GM18951 (cell line): ENCODE measurements around the gene RAD21L1.

ENCODE experiments used
- POLR2A ChIP-seq: IDR thresholded peaks from 4 replicates; pipeline ENCODE4 v1.6.1; 2011; ENCODE audit warnings: mild to moderate bottlenecking; ENCODE audit not compliant: insufficient read length, insufficient read depth; ENCODE audit errors: extremely low read depth
- in situ Hi-C: fragments of 300-500 bp; cut with MboI; formaldehyde crosslinking; loops from one replicate; pipeline ENCODE4 v1.12.0; 2022; ENCODE audit warnings: low sequenced_read_pairs, mixed read lengths, inconsistent platforms; ENCODE audit not compliant: unreplicated experiment

Gene RAD21L1

GRCh38 chr20:1264727-1265126 lies 38.9 kb downstream of the RAD21L1 start:
- TF ChIP-seq POLR2A, result no peak
- in situ Hi-C loops, result no loop called here

GRCh38 chr20:1265226-1265915 lies 39.5 kb downstream of the RAD21L1 start:
- in situ Hi-C loops, result no loop called here
- TF ChIP-seq POLR2A, result no peak

GRCh38 chr20:1265916-1266166 lies 40.0 kb downstream of the RAD21L1 start:
- in situ Hi-C loops, result no loop called here
- no peak for TF ChIP-seq POLR2A

GRCh38 chr20:1266167-1266973 lies 40.5 kb downstream of the RAD21L1 start, which contains the start of gene SNPH:
Gene SNPH, plus strand, starts transcription at chr20:1266294. Its CDS starts 29,946 bp downstream, at chr20:1296240.
- TF ChIP-seq POLR2A, result no peak
- in situ Hi-C loops, result no loop called here

GRCh38 chr20:1267161-1267560 lies 41.3 kb downstream of the RAD21L1 start:
- TF ChIP-seq POLR2A, result no peak
- in situ Hi-C loops, result no loop called here

GRCh38 chr20:1267809-1268374 lies 42.0 kb downstream of the RAD21L1 start:
- TF ChIP-seq POLR2A, result no peak
- in situ Hi-C loops, result no loop called here

- no peak for TF ChIP-seq POLR2A
- in situ Hi-C loops, result no loop called here
These were observed 43.4 kb downstream of the RAD21L1 start for GRCh38 chr20:1269235-1269634.

- in situ Hi-C loops, result no loop called here
- no peak for TF ChIP-seq POLR2A
These were observed 44.0 kb downstream of the RAD21L1 start for GRCh38 chr20:1269850-1270249.

GRCh38 chr20:1272368-1273100 lies 46.7 kb downstream of the RAD21L1 start:
- no peak for TF ChIP-seq POLR2A
- in situ Hi-C loops, result no loop called here

GRCh38 chr20:1273366-1273765 lies 47.5 kb downstream of the RAD21L1 start:
- TF ChIP-seq POLR2A, result no peak
- in situ Hi-C loops, result no loop called here

- in situ Hi-C loops, result no loop called here
- no peak for TF ChIP-seq POLR2A
These were observed 48.9 kb downstream of the RAD21L1 start for GRCh38 chr20:1274485-1275311.

GRCh38 chr20:1275919-1276318 lies 50.1 kb downstream of the RAD21L1 start:
- in situ Hi-C loops, result no loop called here
- no peak for TF ChIP-seq POLR2A
